ENCODE results near the gene KCTD16.
A peak's percentile ranks its signal among the peaks of the same experiment; 100 is the strongest.

The KCTD16 gene

GRCh38 chr5:144167998-144168397 lies 2.7 kb upstream of the KCTD16 start:
- DNase-seq = no peak

- no peak for DNase-seq
Measured at GRCh38 chr5:144169904-144170275, 783 bp upstream of the KCTD16 start.

GRCh38 chr5:144173766-144174165 lies 3.1 kb downstream of the KCTD16 start:
- no peak for DNase-seq

GRCh38 chr5:144177548-144177947 lies 6.9 kb downstream of the KCTD16 start:
- no peak for DNase-seq

GRCh38 chr5:144179226-144179625 lies 8.6 kb downstream of the KCTD16 start:
- DNase-seq = no peak

- peak; percentile 56 for DNase-seq
Measured at GRCh38 chr5:144183254-144183889, 12.7 kb downstream of the KCTD16 start.

GRCh38 chr5:144187699-144188294 lies 17.1 kb downstream of the KCTD16 start:
- DNase-seq = peak; percentile 88

- peak; percentile 92 for DNase-seq
Measured at GRCh38 chr5:144189800-144190429, 19.2 kb downstream of the KCTD16 start.

GRCh38 chr5:144191531-144191930 lies 20.9 kb downstream of the KCTD16 start:
- DNase-seq = no peak

GRCh38 chr5:144191998-144192397 lies 21.3 kb downstream of the KCTD16 start:
- peak; percentile 88 for DNase-seq

GRCh38 chr5:144192661-144193060 lies 22.0 kb downstream of the KCTD16 start:
- DNase-seq = no peak

- no peak for DNase-seq
Measured at GRCh38 chr5:144194144-144194543, 23.5 kb downstream of the KCTD16 start.

- DNase-seq = no peak
Measured at GRCh38 chr5:144195448-144195847, 24.8 kb downstream of the KCTD16 start.

- no peak for DNase-seq
Measured at GRCh38 chr5:144196612-144197011, 25.9 kb downstream of the KCTD16 start.

- no peak for DNase-seq
Measured at GRCh38 chr5:144198386-144198785, 27.7 kb downstream of the KCTD16 start.

GRCh38 chr5:144201588-144201987 lies 30.9 kb downstream of the KCTD16 start:
- DNase-seq = no peak

GRCh38 chr5:144202072-144202471 lies 31.4 kb downstream of the KCTD16 start:
- no peak for DNase-seq

GRCh38 chr5:144202726-144203125 lies 32.1 kb downstream of the KCTD16 start:
- DNase-seq = no peak

- peak; percentile 61 for DNase-seq
Measured at GRCh38 chr5:144203750-144204596, 33.3 kb downstream of the KCTD16 start.

GRCh38 chr5:144205141-144205551 lies 34.5 kb downstream of the KCTD16 start:
- no peak for DNase-seq

- DNase-seq = no peak
Measured at GRCh38 chr5:144206141-144206540, 35.5 kb downstream of the KCTD16 start.

GRCh38 chr5:144207875-144208444 lies 37.3 kb downstream of the KCTD16 start:
- DNase-seq = no peak

GRCh38 chr5:144209361-144209760 lies 38.7 kb downstream of the KCTD16 start:
- no peak for DNase-seq

Data from CD4-positive, alpha-beta T cell treated with Interleukin-10 for 1 hour (primary cell).